Testis (tissue), 3 donors: ENCODE measurements around the gene PTDSS2. TPM values are rescaled to one million over a fixed set of nuclear protein-coding genes. Genes with fewer than 3 reads are reported as not detected.
"Not testable (repeated sequence)": the region's sequence is repeated elsewhere in the genome, so short reads cannot be mapped to it uniquely, and the experiment has no call there.

Source experiments
- DNase-seq: peaks from one replicate; pipeline ENCODE4 v3.0.0-alpha.2; 2019
- H3K27ac ChIP-seq, 2 donors: fragments of 200-600 bp; sonication (generic); one replicate each; pipeline ENCODE4 v1.5.1; 2019
- H3K27me3 ChIP-seq: fragments of 200-600 bp; sonication (generic); one replicate; pipeline ENCODE4 v1.5.1; 2019
- H3K36me3 ChIP-seq: fragments of 200-600 bp; sonication (generic); one replicate; pipeline ENCODE4 v1.5.1; 2017; ENCODE audit warnings: low read depth; ENCODE audit errors: missing control alignments
- H3K4me1 ChIP-seq: fragments of 200-600 bp; sonication (generic); one replicate; pipeline ENCODE4 v1.5.1; 2019
- H3K4me3 ChIP-seq, 2 donors: fragments of 200-600 bp; sonication (generic); one replicate each; pipeline ENCODE4 v1.5.1; 2017 to 2019
- H3K9me3 ChIP-seq: fragments of 200-600 bp; sonication (generic); one replicate; pipeline ENCODE4 v1.5.1; 2017
- CTCF ChIP-seq, 3 experiments: fragments of 450-650 bp in 2 of 3; fragments of 200-600 bp in 1 of 3; sonication (generic) in 1 of 3; IDR thresholded peaks; one replicate each; pipeline ENCODE4 v1.5.1; 2016 to 2019; ENCODE audit warnings: antibody characterized with exemption in 3 of 3, mild to moderate bottlenecking in 2 of 3, moderate library complexity in 1 of 3
- POLR2A ChIP-seq: fragments of 450-650 bp; IDR thresholded peaks from one replicate; pipeline ENCODE4 v1.6.1; 2017; ENCODE audit warnings: antibody characterized with exemption, mild to moderate bottlenecking, moderate library complexity
- WGBS, 2 donors: methylation state at CpG; one replicate each; pipeline ENCODE4 v1.1.5; 2018; 5-methylcytosine and 5-hydroxymethylcytosine counted together
- intact Hi-C: fragments of 100-400 bp; cut with DNase I; formaldehyde crosslinking; loops from one replicate; pipeline ENCODE4 v1.15.1; 2023; ENCODE audit warnings: low total_unique reads
- polyA plus RNA-seq: library from polyadenylated mRNA; stranded (reverse); fragments of 350-450 nt; fragmentation: Illumina TruSeq; extraction: RNeasy Lipid Tissue Mini Kit (QIAGEN cat#74804); gene quantifications from one replicate; pipeline ENCODE4 v1.2.3, GENCODE V29; 2014; ENCODE audit warnings: low read depth, low replicate concordance; ENCODE audit not compliant: insufficient read depth
- total RNA-seq, 2 donors: library from RNA; depleted of rRNA; stranded (reverse); fragments of >200 nt; gene quantifications; one replicate each; pipeline ENCODE4 v1.2.3, GENCODE V29; 2016

Gene PTDSS2
- total and polyA plus RNA-seq, 3 donors from 2014 or later, result 107 to 160 (median 116) TPM

DNA sequence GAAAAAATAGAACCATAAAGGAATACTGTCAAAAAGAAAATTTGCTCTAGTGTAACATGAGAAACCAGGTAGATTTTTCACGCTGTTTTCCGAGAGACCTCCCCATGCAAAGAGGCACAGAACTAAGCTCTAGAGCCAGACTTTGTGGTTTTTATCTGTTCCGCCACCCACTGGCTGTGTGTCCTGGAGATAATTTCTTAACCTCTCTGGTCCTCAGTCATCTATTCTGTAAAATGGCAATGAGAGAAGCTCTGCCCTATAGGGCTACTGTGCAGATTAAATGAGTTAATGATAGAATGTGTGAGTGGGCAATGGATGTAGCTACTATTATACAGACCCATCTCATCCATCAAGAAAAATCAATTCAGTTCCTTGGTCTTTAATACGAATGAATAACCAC is 25.8 kb upstream of the PTDSS2 start:
- Histone ChIP-seq H3K36me3 (no peaks in the 10 kb centered on the region), H3K27me3 (no peaks in the 10 kb centered on the region), H3K4me1 (no peaks in the 10 kb centered on the region), H3K4me3 (no peak overlapping the region), H3K9me3 (no peaks in the 10 kb centered on the region), H3K27ac (no peak overlapping the region)
- intact Hi-C loops, result no loop called here
- 75 to 79% methylated on average over 4 of the region's 4 CpGs for WGBS, 2 donors
- no peak for DNase-seq
- TF ChIP-seq CTCF (IDR thresholded peaks at IDR 0.05), result no peak
- TF ChIP-seq POLR2A, result no peak

GRCh38 chr11:424766-425165 is 25.3 kb upstream of the PTDSS2 start:
- H3K4me3 ChIP-seq, DNase-seq, H3K27ac ChIP-seq, H3K27me3 ChIP-seq, H3K36me3 ChIP-seq, H3K9me3 ChIP-seq, H3K4me1 ChIP-seq, intact Hi-C loops: not testable (repeated sequence)
- 16 to 17% methylated on average over 28 to 34 of the region's 45 CpGs for WGBS, 2 donors

- DNase-seq, result no peak
- TF ChIP-seq CTCF (IDR thresholded peaks at IDR 0.05), result no peak
- no peak for TF ChIP-seq POLR2A
- Histone ChIP-seq H3K9me3 (no peaks in the 10 kb centered on the region), H3K27me3 (no peaks in the 10 kb centered on the region), H3K4me3 (no peak overlapping the region), H3K36me3 (no peaks in the 10 kb centered on the region), H3K4me1 (no peaks in the 10 kb centered on the region), H3K27ac (no peak overlapping the region)
- 38 to 60% methylated on average over 4 of the region's 4 CpGs for WGBS, 2 donors
- intact Hi-C loops, result no loop called here
These were observed 24.8 kb upstream of the PTDSS2 start for GRCh38 chr11:425301-425700.

GRCh38 chr11:426851-427250 is 23.2 kb upstream of the PTDSS2 start:
- H3K27ac ChIP-seq, result no peak overlapping the region
- no peak for DNase-seq
- no peaks in the 10 kb centered on the region for H3K27me3 ChIP-seq
- H3K4me1 ChIP-seq, result no peaks in the 10 kb centered on the region
- no peaks in the 10 kb centered on the region for H3K9me3 ChIP-seq
- intact Hi-C loops, result no loop called here
- no peaks in the 10 kb centered on the region for H3K36me3 ChIP-seq
- no peak overlapping the region for H3K4me3 ChIP-seq
- TF ChIP-seq CTCF (IDR thresholded peaks at IDR 0.05) (no peak), POLR2A (no peak)
- WGBS, 2 donors, result 94 to 100% methylated on average over 4 to 8 of the region's 8 CpGs

DNA sequence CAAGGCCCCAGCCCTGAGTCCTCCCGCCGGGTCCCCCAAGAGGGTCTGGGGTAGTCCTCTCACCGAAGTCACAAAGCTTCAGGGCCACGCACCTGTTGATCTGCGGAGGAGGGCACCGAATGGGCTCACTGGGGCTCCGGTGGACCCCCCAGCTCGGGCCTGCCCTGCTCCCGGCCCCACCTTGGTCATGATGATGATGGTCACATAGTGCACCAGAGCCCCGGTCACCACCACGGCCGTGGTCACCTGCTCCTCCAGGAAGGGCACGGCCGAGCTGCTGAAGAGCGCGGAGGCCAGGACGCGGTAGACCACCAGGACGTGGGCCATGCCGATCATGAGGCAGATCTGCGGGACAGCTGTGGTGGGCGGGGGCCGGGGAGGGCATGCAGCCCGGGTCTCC is 21.8 kb upstream of the PTDSS2 start:
- TF ChIP-seq POLR2A, result no peak
- TF ChIP-seq CTCF (IDR thresholded peaks at IDR 0.05), result no peak
- intact Hi-C loops, result no loop called here
- Histone ChIP-seq H3K36me3 (no peaks in the 10 kb centered on the region), H3K27me3 (no peaks in the 10 kb centered on the region), H3K4me1 (no peaks in the 10 kb centered on the region), H3K27ac (no peak overlapping the region), H3K4me3 (no peak overlapping the region), H3K9me3 (no peaks in the 10 kb centered on the region)
- WGBS, 2 donors, result 93 to 94% methylated on average over 18 to 24 of the region's 24 CpGs
- no peak for DNase-seq
